Jurkat, Clone E6-1 (cell line): ENCODE data around the gene KCNMB3. TPM values are rescaled to one million over a fixed set of nuclear protein-coding genes. Genes with fewer than 3 reads are reported as not detected.
"Not testable (repeated sequence)": the region's sequence is repeated elsewhere in the genome, so short reads cannot be mapped to it uniquely, and the experiment has no call there.

ENCODE experiments used
- DNase-seq: peaks from one replicate; pipeline ENCODE4 v3.0.0-alpha.2; 2011; ENCODE audit warnings: low read depth, low spot score
- H3K4me3 ChIP-seq: 2 replicates; pipeline ENCODE4 v1.5.1; 2011; ENCODE audit warnings: mild to moderate bottlenecking, low read length, control low read depth, moderate library complexity
- polyA plus RNA-seq: library from polyadenylated mRNA; unstranded; fragments of >200 nt; gene quantifications from one replicate; pipeline ENCODE4 v1.2.1, GENCODE V29; 2012; ENCODE audit warnings: missing spikeins; ENCODE audit not compliant: insufficient read length, insufficient read depth

The KCNMB3 gene
- polyA plus RNA-seq, result not detected

GRCh38 chr3:179250803-179251476 lies at the start of gene KCNMB3:
Gene KCNMB3 (minus strand): TSS chr3:179251114. CDS start chr3:179250990, 124 bp downstream.
- DNase-seq, result no peak

DNA sequence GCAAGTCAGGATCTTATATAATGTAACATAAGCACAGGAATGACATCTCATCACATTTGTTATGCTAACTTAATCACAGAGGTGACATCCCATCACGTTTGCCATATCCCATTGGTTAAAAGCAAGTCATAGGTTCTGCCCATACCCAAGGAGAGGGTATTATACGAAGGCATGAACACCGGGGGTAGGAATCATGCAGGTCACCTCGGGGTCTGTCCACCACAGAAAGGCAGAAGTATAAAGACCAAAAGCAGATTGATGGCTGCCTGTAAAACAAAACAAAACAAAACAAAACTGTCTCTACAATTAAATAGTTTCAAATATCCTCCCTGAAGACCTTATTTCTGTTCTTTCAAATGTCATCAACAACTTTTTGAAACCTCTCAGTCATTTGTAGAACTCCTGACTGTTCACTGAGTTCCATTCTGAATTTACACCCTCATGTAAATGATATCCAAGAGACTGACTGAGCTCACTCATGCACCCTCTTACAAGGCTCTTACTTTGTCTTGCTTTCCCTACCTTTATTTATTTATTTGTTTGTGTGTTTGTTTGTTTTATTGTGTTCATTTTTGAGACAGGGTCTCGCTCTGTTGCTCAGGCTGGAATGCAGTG lies 49.2 kb upstream of the KCNMB3 start:
- no peak overlapping the region for H3K4me3 ChIP-seq
- no peak for DNase-seq

More at GRCh38 chr3:179250803-179251476, at the start of gene KCNMB3:
- H3K4me3 ChIP-seq, result no peak within 1 kb of the TSS

DNA sequence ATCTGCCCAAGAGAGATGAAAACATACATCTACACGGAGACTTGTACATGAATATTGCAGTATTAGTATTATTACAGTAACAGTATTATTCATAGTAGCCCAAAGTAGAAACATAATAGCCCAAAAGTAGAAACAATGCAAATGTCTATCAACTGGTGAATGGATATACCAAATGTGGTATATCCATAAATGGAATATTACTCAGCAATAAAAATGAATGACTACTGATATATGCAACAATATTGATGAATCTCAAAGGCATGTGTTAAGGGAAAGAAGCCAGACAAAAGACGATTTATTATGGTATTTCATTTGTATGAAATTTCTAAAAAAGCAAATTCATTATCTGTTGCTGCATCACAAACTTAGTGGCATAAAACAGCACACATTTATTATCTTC lies 48.4 kb upstream of the KCNMB3 start:
- no peak overlapping the region for H3K4me3 ChIP-seq
- no peak for DNase-seq

GRCh38 chr3:179297971-179298725 lies 47.2 kb upstream of the KCNMB3 start:
- H3K4me3 ChIP-seq, result no peak overlapping the region
- no peak for DNase-seq

- no peak overlapping the region for H3K4me3 ChIP-seq
- DNase-seq, result no peak
Measured at GRCh38 chr3:179292450-179292849, 41.5 kb upstream of the KCNMB3 start.

DNA sequence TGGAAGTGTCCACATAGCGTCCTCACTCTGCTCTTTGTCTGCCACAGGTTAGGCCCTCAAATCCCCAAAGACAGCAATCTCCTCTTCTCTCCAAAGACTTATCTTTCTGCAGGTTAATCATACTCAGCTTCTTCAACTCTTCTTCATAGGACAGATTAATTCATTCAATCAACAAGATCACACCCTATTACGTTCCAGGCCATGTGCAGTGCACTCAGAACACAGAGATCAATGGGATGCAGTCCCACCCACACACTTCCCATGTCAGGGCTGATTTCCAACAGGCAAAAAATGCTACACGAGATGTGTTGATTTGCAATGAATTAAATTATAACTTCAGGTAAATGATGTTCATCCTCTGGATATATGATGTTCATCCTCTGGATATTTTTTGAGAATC lies 38.4 kb upstream of the KCNMB3 start:
- H3K4me3 ChIP-seq, result no peak overlapping the region
- DNase-seq, result no peak

GRCh38 chr3:179288845-179289244 lies 37.9 kb upstream of the KCNMB3 start:
- no peak for DNase-seq
- no peak overlapping the region for H3K4me3 ChIP-seq

DNA sequence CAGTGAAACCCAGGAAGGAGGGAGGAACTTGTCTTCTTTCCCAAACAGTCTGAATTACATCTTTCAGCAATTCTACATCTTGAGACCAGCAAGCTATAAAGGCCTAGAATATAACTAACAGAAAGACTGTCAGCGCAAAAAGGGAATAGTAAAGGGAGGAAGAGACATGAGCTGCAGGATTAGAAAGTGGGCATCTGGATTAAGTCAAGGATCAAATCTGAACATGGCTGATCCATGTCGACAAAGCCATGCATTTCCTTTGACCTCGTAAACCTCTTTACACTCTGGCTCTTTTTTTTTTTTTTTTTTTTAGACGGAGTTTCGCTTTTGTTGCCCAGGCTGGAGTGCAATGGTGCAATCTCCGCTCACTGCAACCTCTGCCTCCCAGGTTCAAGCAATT lies 35.4 kb upstream of the KCNMB3 start:
- no peak overlapping the region for H3K4me3 ChIP-seq
- DNase-seq, result no peak

DNA sequence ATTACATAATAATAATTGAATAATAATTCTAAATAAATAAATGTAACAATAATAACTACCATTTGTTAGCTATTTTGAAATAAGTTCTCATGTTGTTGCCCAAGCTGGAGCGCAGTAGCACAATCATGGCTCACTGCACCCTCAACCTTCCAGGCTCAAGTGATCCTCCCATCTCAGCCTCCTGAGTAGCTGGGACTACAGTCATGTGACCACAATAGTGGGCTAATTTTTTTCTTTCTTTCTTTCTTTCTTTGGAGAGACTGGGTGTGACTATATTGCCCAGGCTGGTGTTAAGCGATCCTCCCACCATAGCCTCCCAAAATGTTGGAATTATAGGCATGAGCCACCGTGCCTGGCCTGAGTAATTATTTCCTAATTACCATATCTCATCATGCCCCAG lies 30.9 kb upstream of the KCNMB3 start:
- DNase-seq, result no peak
- no peak overlapping the region for H3K4me3 ChIP-seq

GRCh38 chr3:179279837-179280236 lies 28.9 kb upstream of the KCNMB3 start:
- no peak for DNase-seq
- no peak overlapping the region for H3K4me3 ChIP-seq

GRCh38 chr3:179278932-179279693 lies 28.2 kb upstream of the KCNMB3 start:
- H3K4me3 ChIP-seq, result no peak overlapping the region
- no peak for DNase-seq

GRCh38 chr3:179278151-179278550 lies 27.2 kb upstream of the KCNMB3 start:
- H3K4me3 ChIP-seq, result no peak overlapping the region
- DNase-seq, result no peak

DNA sequence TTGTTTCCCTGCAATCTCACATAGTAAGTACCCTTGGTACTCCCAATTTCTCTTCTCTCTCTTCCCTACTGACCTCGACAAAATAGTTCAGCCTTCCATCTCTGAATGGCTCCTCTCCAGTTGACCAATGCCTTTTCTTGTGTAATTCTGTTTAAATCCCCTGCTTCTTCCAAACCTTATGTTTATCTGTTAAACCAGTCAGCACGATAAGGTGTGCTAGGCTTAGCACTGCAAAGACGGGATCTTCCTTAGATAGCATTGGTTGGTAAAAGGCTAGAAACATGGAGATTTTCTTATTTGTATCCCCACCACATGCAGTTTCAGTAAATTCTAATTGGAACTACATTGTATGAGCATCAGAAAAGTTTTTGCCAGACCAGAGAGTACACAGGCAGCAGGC lies 25.8 kb upstream of the KCNMB3 start:
- DNase-seq, result no peak
- no peak overlapping the region for H3K4me3 ChIP-seq

- H3K4me3 ChIP-seq, result no peak overlapping the region
- no peak for DNase-seq
Measured at GRCh38 chr3:179276001-179276400, 25.1 kb upstream of the KCNMB3 start.

DNA sequence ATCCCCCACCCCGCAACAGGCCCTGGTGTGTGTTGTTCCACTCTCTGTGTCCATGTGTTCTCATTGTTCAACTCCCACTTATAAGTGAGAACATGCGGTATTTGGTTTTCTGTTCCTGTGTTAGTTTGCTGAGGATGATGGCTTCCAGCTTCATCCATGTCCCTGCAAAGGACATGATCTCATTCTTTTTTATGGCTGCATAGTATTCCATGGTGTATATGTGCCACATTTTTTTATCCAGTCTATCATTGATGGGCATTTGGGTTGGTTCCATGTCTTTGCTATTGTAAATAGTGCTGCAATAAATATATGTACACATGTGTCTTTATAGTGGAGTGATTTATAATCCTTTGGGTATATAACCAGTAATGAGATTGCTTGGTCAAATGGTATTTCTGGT lies 23.5 kb upstream of the KCNMB3 start:
- not testable (repeated sequence) for DNase-seq, H3K4me3 ChIP-seq

DNA sequence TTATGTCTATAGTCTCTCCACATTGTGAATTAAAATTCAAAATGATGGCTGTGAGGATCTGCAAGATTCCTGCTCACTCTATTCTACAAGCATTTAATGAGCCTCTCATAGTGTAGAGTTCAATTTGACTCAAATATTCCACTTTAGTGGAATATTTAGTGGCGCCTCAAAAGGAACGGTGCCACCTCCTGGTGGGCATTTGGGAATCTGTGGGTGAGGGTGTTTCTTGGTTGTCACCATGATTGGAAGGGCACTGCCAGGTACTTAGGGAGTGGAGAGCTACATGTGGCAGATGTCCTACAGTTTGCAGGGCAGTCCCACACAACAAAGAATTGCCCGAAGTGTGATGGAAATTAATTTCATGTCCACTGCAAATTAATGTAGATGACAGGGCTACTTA lies 21.5 kb upstream of the KCNMB3 start:
- no peak overlapping the region for H3K4me3 ChIP-seq
- DNase-seq, result no peak

DNA sequence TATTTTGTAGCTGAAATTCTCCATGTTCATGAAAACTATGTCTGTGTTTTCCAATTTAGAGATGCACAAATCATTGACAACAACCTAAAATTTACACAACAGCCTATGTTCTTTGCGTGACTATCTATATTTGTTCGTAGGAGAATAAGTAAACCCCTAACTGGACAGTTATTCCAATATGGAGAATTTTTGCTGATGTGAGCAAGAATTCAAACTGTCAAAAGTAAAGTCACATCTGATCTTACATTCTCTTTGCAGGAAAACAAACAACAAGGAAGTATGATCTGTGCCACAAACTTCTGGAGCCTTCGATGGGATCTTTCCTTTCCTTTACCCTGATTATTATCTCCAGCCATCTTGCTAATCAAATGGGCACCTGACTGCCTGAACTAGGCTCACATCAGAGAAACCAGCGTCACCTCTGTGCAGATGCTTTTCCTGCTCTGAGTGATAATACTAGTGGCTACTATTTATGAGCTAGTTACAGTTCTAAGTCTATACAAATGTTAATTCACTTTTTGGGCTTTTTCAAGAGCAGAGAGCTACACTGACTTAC lies 18.3 kb upstream of the KCNMB3 start:
- no peak overlapping the region for H3K4me3 ChIP-seq

GRCh38 chr3:179268400-179269051 lies 17.6 kb upstream of the KCNMB3 start:
- DNase-seq, result no peak
- H3K4me3 ChIP-seq, result no peak overlapping the region

More for the DNA sequence above, 18.3 kb upstream of the KCNMB3 start:
- DNase-seq, result no peak

- no peak overlapping the region for H3K4me3 ChIP-seq
Measured at GRCh38 chr3:179266701-179267211, 15.8 kb upstream of the KCNMB3 start.

More at GRCh38 chr3:179266701-179267211, 15.8 kb upstream of the KCNMB3 start:
- DNase-seq, result no peak
